ENCODE measurements around the gene PPP3CA. TPM values are rescaled to one million over a fixed set of nuclear protein-coding genes. Genes with fewer than 3 reads are reported as not detected.

PPP3CA gene
- total and polyA plus RNA-seq, 2 of the 8 experiments (the other 6 are each of a cell fraction or from before 2014, with no cell fraction given): 7.9 to 35.0 TPM

DNA sequence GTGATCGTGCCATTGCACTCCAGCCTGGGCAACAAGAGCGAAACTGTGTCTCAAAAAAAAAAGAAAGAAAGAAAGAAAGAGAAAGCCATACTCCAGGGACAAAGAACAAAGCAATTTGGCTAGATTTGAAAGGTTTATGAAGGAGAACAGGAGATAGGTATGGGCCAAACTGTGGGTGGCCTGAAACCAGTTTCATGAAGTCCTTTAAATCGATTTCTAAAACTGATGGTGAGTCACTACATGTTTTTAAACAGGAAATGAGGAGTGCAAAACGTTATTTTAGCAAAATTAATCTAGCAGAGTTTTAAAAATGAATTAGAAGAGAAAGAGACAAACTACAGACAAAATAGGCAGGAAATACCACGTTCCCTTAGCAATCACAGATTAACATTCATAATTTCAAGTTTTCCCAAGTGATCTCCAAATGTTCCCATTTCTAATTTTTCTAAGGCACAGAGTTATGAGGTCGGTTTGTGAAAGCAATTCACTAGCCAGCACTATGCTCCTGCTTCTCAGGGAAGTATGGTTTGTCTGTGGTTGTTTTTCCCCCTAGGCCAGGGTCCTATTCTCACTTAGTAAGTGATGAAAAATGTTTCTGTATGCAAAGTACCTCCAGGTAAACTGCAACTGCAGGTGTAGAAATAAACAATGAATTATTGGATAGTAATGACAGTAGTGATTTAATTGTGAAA, 190.6 kb downstream of the PPP3CA start (continued):
- TF ChIP-seq, protein P1, sequence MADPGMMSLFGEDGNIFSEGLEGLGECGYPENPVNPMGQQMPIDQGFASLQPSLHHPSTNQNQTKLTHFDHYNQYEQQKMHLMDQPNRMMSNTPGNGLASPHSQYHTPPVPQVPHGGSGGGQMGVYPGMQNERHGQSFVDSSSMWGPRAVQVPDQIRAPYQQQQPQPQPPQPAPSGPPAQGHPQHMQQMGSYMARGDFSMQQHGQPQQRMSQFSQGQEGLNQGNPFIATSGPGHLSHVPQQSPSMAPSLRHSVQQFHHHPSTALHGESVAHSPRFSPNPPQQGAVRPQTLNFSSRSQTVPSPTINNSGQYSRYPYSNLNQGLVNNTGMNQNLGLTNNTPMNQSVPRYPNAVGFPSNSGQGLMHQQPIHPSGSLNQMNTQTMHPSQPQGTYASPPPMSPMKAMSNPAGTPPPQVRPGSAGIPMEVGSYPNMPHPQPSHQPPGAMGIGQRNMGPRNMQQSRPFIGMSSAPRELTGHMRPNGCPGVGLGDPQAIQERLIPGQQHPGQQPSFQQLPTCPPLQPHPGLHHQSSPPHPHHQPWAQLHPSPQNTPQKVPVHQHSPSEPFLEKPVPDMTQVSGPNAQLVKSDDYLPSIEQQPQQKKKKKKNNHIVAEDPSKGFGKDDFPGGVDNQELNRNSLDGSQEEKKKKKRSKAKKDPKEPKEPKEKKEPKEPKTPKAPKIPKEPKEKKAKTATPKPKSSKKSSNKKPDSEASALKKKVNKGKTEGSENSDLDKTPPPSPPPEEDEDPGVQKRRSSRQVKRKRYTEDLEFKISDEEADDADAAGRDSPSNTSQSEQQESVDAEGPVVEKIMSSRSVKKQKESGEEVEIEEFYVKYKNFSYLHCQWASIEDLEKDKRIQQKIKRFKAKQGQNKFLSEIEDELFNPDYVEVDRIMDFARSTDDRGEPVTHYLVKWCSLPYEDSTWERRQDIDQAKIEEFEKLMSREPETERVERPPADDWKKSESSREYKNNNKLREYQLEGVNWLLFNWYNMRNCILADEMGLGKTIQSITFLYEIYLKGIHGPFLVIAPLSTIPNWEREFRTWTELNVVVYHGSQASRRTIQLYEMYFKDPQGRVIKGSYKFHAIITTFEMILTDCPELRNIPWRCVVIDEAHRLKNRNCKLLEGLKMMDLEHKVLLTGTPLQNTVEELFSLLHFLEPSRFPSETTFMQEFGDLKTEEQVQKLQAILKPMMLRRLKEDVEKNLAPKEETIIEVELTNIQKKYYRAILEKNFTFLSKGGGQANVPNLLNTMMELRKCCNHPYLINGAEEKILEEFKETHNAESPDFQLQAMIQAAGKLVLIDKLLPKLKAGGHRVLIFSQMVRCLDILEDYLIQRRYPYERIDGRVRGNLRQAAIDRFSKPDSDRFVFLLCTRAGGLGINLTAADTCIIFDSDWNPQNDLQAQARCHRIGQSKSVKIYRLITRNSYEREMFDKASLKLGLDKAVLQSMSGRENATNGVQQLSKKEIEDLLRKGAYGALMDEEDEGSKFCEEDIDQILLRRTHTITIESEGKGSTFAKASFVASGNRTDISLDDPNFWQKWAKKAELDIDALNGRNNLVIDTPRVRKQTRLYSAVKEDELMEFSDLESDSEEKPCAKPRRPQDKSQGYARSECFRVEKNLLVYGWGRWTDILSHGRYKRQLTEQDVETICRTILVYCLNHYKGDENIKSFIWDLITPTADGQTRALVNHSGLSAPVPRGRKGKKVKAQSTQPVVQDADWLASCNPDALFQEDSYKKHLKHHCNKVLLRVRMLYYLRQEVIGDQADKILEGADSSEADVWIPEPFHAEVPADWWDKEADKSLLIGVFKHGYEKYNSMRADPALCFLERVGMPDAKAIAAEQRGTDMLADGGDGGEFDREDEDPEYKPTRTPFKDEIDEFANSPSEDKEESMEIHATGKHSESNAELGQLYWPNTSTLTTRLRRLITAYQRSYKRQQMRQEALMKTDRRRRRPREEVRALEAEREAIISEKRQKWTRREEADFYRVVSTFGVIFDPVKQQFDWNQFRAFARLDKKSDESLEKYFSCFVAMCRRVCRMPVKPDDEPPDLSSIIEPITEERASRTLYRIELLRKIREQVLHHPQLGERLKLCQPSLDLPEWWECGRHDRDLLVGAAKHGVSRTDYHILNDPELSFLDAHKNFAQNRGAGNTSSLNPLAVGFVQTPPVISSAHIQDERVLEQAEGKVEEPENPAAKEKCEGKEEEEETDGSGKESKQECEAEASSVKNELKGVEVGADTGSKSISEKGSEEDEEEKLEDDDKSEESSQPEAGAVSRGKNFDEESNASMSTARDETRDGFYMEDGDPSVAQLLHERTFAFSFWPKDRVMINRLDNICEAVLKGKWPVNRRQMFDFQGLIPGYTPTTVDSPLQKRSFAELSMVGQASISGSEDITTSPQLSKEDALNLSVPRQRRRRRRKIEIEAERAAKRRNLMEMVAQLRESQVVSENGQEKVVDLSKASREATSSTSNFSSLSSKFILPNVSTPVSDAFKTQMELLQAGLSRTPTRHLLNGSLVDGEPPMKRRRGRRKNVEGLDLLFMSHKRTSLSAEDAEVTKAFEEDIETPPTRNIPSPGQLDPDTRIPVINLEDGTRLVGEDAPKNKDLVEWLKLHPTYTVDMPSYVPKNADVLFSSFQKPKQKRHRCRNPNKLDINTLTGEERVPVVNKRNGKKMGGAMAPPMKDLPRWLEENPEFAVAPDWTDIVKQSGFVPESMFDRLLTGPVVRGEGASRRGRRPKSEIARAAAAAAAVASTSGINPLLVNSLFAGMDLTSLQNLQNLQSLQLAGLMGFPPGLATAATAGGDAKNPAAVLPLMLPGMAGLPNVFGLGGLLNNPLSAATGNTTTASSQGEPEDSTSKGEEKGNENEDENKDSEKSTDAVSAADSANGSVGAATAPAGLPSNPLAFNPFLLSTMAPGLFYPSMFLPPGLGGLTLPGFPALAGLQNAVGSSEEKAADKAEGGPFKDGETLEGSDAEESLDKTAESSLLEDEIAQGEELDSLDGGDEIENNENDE (IDR thresholded peaks at IDR 0.05; ENCODE audit: insufficient replicate concordance, low read length): no peak
- TF ChIP-seq BACH1 (IDR thresholded peaks at IDR 0.05; ENCODE audit: low read length) (no peak), RXRA (IDR thresholded peaks at IDR 0.05; ENCODE audit: insufficient read depth, low read depth, low read length) (no peak), SUZ12 (IDR thresholded peaks at IDR 0.05; ENCODE audit: low read length) (no peak), FOSL1 (IDR thresholded peaks at IDR 0.05; ENCODE audit: insufficient read depth, low read depth, low read length) (no peak), YY1 (IDR thresholded peaks at IDR 0.05; ENCODE audit: low read depth, low read length) (no peak), TEAD4 (IDR thresholded peaks at IDR 0.05; ENCODE audit: low read depth, low read length) (no peak), RNF2 (IDR thresholded peaks at IDR 0.05; ENCODE audit: borderline replicate concordance, low read depth, low read length, missing control alignments, poor library complexity, severe bottlenecking) (no peak), ASH2L (IDR thresholded peaks at IDR 0.05; ENCODE audit: low read length) (no peak)
- TF ChIP-seq, protein P2, sequence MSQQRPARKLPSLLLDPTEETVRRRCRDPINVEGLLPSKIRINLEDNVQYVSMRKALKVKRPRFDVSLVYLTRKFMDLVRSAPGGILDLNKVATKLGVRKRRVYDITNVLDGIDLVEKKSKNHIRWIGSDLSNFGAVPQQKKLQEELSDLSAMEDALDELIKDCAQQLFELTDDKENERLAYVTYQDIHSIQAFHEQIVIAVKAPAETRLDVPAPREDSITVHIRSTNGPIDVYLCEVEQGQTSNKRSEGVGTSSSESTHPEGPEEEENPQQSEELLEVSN (IDR thresholded peaks at IDR 0.05): no peak

Measured in H1 (cell line).